Vagina (tissue), 2 donors: Measurements from ENCODE around the gene GSPT1. TPM values are rescaled to one million over a fixed set of nuclear protein-coding genes. Genes with fewer than 3 reads are reported as not detected.

Experiments
- DNase-seq, 2 donors: peaks; one replicate each; pipeline ENCODE4 v3.0.0-alpha.2; 2017; ENCODE audit errors: extremely low spot score in 2 of 2
- H3K27ac ChIP-seq: fragments of 200-600 bp; sonication (generic); one replicate; pipeline ENCODE4 v1.5.1; 2019
- H3K27me3 ChIP-seq: fragments of 200-600 bp; sonication (generic); one replicate; pipeline ENCODE4 v1.5.1; 2019
- H3K36me3 ChIP-seq, 2 donors: fragments of 200-600 bp; sonication (generic); one replicate each; pipeline ENCODE4 v1.5.1; 2017 to 2019
- H3K4me1 ChIP-seq: fragments of 200-600 bp; sonication (generic); one replicate; pipeline ENCODE4 v1.5.1; 2019
- H3K4me3 ChIP-seq, 2 donors: fragments of 200-600 bp; sonication (generic); 1 replicate in 1 of 2; 2 replicates in 1 of 2; pipeline ENCODE4 v1.5.1; 2016 to 2019
- H3K9me3 ChIP-seq: fragments of 200-600 bp; sonication (generic); one replicate; pipeline ENCODE4 v1.5.1; 2019
- POLR2A ChIP-seq, 2 donors: fragments of 450-650 bp; IDR thresholded peaks; one replicate each; pipeline ENCODE4 v1.6.1; 2017; ENCODE audit warnings: antibody characterized with exemption in 2 of 2, mild to moderate bottlenecking in 2 of 2, moderate library complexity in 2 of 2
- POLR2AphosphoS5 ChIP-seq, 2 donors: sonication (generic); formaldehyde crosslinking; IDR thresholded peaks; one replicate each; pipeline ENCODE4 v1.9.0; 2017; ENCODE audit warnings: antibody characterized with exemption in 2 of 2, mild to moderate bottlenecking in 2 of 2, low read depth in 1 of 2; ENCODE audit not compliant: insufficient read depth in 1 of 2
- intact Hi-C: fragments of 100-400 bp; cut with DNase I; formaldehyde crosslinking; loops from one replicate; pipeline ENCODE4 v1.15.1; 2023
- total RNA-seq: library from RNA; depleted of rRNA; stranded (reverse); fragments of >200 nt; gene quantifications from one replicate; pipeline ENCODE4 v1.2.3, GENCODE V29; 2016
- TF ChIP-seq, protein P1 (sequence below), 3 experiments: fragments of 450-650 bp in 2 of 3; fragments of 200-600 bp in 1 of 3; sonication (generic) in 1 of 3; IDR thresholded peaks; one replicate each; pipeline ENCODE4 v1.5.1; 2017 to 2019; ENCODE audit warnings: antibody characterized with exemption in 3 of 3, mild to moderate bottlenecking in 2 of 3, moderate library complexity in 2 of 3

Gene GSPT1
- total RNA-seq, 1 donor from 2014 or later: 56.0 TPM

DNA sequence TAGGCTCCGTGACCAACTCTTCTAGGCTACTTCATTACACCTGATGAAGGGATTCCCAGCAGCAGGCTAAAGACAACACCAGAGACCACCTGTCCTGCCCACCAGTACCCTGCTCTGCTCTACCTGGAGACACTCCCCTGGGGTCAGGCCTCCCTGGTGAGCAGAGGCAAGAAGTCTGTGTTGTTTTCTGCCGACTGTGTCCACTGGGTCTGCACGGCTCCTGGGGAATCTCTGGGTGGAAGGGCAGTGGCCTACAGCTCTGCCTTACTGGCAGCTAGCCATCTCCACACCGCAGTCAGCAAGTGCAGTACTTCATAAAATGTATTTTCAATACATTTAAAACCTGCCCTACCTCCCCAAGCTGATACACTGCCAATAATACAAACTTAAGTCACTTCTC lies 71.3 kb downstream of the GSPT1 start:
- no peaks in the 10 kb centered on the region for H3K27me3 ChIP-seq
- TF ChIP-seq POLR2AphosphoS5 (IDR thresholded peaks at IDR 0.05; ENCODE audit: insufficient read depth in 1 of 2, low read depth in 1 of 2) (no peak), POLR2A (IDR thresholded peaks at IDR 0.05) (no peak)
- TF ChIP-seq, protein P1, sequence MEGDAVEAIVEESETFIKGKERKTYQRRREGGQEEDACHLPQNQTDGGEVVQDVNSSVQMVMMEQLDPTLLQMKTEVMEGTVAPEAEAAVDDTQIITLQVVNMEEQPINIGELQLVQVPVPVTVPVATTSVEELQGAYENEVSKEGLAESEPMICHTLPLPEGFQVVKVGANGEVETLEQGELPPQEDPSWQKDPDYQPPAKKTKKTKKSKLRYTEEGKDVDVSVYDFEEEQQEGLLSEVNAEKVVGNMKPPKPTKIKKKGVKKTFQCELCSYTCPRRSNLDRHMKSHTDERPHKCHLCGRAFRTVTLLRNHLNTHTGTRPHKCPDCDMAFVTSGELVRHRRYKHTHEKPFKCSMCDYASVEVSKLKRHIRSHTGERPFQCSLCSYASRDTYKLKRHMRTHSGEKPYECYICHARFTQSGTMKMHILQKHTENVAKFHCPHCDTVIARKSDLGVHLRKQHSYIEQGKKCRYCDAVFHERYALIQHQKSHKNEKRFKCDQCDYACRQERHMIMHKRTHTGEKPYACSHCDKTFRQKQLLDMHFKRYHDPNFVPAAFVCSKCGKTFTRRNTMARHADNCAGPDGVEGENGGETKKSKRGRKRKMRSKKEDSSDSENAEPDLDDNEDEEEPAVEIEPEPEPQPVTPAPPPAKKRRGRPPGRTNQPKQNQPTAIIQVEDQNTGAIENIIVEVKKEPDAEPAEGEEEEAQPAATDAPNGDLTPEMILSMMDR (IDR thresholded peaks at IDR 0.05): no peak
- H3K4me3 ChIP-seq: no peak overlapping the region
- peaks cover 0 to 79% of the 10 kb centered on the region in 2 donors for H3K36me3 ChIP-seq
- intact Hi-C loops: no loop called here
- peaks cover 13% of the 10 kb centered on the region for H3K4me1 ChIP-seq
- DNase-seq: no peak
- no peak overlapping the region for H3K27ac ChIP-seq
- H3K9me3 ChIP-seq: no peaks in the 10 kb centered on the region

DNA sequence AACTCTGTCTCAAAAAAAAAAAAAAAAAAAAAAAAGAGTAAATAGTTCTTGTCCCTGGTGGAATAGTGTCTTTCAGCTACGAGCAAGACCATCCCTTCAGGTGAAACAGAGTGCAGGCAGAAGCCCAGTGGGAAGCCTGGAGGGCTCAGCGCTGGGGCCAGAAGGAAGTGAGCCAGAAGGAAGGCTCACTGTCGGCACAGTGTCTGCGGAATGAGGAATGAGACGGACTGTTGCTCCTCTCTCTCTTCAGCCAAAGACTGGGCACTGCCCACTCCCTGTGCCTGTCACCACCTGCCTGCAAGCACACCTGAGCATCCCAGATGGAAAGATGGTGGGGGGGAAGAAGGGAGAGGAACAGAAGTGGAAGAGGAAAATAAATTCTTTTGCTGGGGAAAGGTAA lies 71.9 kb downstream of the GSPT1 start:
- intact Hi-C loops: no loop called here
- no peaks in the 10 kb centered on the region for H3K27me3 ChIP-seq
- DNase-seq: no peak
- H3K4me3 ChIP-seq: no peak overlapping the region
- peaks cover 10% of the 10 kb centered on the region for H3K4me1 ChIP-seq
- no peak overlapping the region for H3K27ac ChIP-seq
- H3K36me3 ChIP-seq: peaks cover 0 to 83% of the 10 kb centered on the region in 2 donors
- no peaks in the 10 kb centered on the region for H3K9me3 ChIP-seq
- no peak for TF ChIP-seq POLR2A (IDR thresholded peaks at IDR 0.05)
- TF ChIP-seq POLR2AphosphoS5 (IDR thresholded peaks at IDR 0.05; ENCODE audit: insufficient read depth in 1 of 2, low read depth in 1 of 2): no peak
- TF ChIP-seq, protein P1 (IDR thresholded peaks at IDR 0.05): no peak

- H3K27me3 ChIP-seq: no peaks in the 10 kb centered on the region
- no peaks in the 10 kb centered on the region for H3K9me3 ChIP-seq
- H3K27ac ChIP-seq: no peak overlapping the region
- no peak overlapping the region for H3K4me3 ChIP-seq
- intact Hi-C loops: no loop called here
- no peak for DNase-seq
- peaks cover 3% of the 10 kb centered on the region for H3K4me1 ChIP-seq
- H3K36me3 ChIP-seq: peaks cover 0 to 83% of the 10 kb centered on the region in 2 donors
- TF ChIP-seq POLR2A (IDR thresholded peaks at IDR 0.05) (no peak), POLR2AphosphoS5 (IDR thresholded peaks at IDR 0.05; ENCODE audit: insufficient read depth in 1 of 2, low read depth in 1 of 2) (no peak)
- TF ChIP-seq, protein P1 (IDR thresholded peaks at IDR 0.05): no peak
Measured at GRCh38 chr16:11843206-11843605, 72.5 kb downstream of the GSPT1 start.

GRCh38 chr16:11841026-11841425 lies 74.7 kb downstream of the GSPT1 start:
- Histone ChIP-seq H3K4me1 (no peaks in the 10 kb centered on the region), H3K36me3 (peaks cover 0 to 83% of the 10 kb centered on the region in 2 donors), H3K27me3 (no peaks in the 10 kb centered on the region), H3K4me3 (no peak overlapping the region), H3K9me3 (no peaks in the 10 kb centered on the region), H3K27ac (no peak overlapping the region)
- intact Hi-C loops: no loop called here
- no peak for TF ChIP-seq POLR2AphosphoS5 (IDR thresholded peaks at IDR 0.05; ENCODE audit: insufficient read depth in 1 of 2, low read depth in 1 of 2)
- TF ChIP-seq, protein P1 (IDR thresholded peaks at IDR 0.05): no peak
- TF ChIP-seq POLR2A (IDR thresholded peaks at IDR 0.05): no peak
- no peak for DNase-seq

DNA sequence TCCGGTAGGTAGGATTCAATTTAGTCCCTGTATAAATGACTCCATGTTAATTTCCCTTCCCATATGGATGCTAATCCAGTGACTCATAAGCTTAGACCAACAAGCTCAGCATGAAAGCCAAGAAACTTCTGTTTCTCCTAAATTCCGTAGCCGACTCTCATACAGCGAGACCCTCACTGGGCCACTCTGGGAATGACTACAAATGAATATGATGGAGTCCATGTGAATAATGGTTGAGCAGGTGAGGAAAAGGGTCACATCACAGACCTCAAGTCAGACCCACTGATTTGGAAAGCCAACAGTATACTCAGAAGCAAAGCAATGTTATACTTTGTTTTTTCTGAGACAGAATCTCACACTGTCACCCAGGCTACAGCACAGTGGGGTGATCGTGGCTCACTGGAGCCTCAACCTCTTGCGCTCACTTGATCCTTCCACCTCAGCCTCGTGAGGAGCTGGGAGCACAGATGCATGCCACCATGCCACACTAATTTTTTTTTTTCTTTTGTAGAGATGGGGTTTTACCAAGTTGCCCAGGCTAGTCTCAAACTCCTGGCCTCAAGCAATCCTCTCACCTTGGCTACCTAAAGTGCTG lies 79.0 kb downstream of the GSPT1 start:
- H3K4me1 ChIP-seq: no peaks in the 10 kb centered on the region
- H3K27ac ChIP-seq: no peak overlapping the region
- DNase-seq: no peak
- TF ChIP-seq POLR2A (IDR thresholded peaks at IDR 0.05): no peak
- TF ChIP-seq POLR2AphosphoS5 (IDR thresholded peaks at IDR 0.05; ENCODE audit: insufficient read depth in 1 of 2, low read depth in 1 of 2): no peak
- TF ChIP-seq, protein P1 (IDR thresholded peaks at IDR 0.05): no peak
- no peak overlapping the region for H3K4me3 ChIP-seq
- no peaks in the 10 kb centered on the region for H3K9me3 ChIP-seq
- intact Hi-C loops: no loop called here
- H3K36me3 ChIP-seq: peaks cover 0 to 52% of the 10 kb centered on the region in 2 donors
- no peaks in the 10 kb centered on the region for H3K27me3 ChIP-seq
